ENCODE measurements around the gene PRM1.
A peak's percentile ranks its signal among the peaks of the same experiment; 100 is the strongest.

Gene PRM1

DNA sequence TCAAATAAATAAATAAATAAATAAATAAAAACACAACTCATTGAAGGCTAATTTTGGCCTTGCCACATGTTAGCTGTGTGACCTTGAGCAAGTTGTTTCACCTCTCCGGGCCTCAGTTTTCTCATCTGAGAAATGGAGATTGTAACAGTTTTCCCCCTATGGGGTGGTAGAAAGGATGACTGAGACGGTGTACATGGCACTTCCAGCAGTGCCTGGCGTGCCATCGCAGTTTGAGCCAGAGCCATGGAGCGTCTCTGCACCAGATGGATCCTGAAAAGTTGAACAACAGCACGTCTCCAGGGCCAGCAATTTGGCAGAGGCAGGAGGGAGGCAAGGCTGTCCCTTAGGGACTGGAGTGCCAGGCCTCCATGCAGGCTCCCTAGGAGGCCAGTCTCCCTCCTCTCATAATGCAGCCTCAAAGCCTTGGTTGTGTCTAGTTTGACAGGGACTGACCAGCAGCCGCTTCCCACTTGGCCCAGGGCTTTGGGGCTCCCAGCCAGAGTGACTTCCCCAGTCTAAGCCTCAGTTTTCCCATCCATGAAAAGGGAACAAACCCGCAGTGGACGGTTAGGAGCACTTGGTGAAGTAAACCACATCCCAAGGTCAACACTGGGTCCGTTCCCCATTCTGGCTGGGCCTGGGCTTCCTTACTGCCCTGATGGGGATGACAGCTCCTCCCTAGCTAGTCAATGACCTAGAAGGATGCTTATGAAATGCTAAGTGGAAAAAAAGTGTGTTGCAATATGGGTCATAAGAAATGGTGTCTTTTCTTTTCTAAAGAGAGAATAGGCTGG, 44.5 kb downstream of the PRM1 start:
- ATAC-seq (no peak), DNase-seq (no peak)

DNA sequence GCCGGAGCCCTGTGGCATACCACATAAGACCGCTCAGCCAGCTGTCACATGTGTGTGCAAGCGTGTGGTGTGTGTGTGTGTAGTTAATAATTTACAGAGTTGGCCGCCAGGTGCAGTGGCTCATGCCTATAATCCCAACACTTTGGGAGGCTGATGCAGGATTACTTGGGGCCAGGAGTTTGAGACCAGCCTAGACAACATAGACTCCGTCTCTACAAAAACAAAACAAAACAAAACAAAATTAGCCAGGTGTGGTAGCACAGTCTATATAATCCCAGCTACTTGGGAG, 45.5 kb downstream of the PRM1 start:
- ATAC-seq: no peak

DNA sequence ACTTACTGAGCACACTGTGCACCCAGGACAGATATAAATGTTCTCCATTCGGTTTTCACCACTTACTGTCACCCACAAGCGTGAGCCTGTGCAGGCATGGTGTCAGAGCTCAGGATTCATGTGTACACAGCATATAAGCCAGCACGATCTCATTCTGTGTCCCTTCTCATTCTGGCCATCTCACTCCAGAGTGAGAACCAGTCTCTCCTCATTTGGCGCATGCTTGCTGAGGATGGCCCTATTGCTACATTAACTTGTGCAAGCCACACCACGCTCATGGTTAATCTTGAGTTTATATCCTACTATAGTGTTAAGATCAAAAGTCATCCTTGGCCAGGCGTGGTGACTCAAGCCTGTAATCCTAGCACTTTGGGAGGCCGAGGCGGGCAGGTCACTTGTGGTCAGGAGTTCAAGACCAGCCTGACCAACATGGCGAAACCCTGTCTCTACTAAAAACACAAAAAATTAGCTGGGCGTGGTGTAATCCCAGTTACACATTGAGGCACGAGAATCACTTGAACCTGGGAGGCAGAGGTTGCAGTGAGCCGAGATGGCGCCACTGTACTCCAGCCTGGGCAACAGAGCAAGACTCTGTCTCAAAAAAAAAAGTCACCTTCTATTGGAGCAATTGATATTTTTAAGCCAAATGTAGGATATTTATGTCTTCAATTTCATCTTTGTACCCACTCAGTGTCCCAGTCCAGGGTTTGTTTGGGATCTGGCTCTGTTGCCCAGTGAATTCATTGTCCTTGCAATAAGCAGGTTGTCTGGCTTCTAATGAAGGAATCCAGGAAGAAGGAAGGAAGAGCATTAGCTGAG, 46.0 kb downstream of the PRM1 start:
- DNase-seq: no peak
- ATAC-seq: no peak

More for the DNA sequence above, 45.5 kb downstream of the PRM1 start:
- DNase-seq: no peak

DNA sequence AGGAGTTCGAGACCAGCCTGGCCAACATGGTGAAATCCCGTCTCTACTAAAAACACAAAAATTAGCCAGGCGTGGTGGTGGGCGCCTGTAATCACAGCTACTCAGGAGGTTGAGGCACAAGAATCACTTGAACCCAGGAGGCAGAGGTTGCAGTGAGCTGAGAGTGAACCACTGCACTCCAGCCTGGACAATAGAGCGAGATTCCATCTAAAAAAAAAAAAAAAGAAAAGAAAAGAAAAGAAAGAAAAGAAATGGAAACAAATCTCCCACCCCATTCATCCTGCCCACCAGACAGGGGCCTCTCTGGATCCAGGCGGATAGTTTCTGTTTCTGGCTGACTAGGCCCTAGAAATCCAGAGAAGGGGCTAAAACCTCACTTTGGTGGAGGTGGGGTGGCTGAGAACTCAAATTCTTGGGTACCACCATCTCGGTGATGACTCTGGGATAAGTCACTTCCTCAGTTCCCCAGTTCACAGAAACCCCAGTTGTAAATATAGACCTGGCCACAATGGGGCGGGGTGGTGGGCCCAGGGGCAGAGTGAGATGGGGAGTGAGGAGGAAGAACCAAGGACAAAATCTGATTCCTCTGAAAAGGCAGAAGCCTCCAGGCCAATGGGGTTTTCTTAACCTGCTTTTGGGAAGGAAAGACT, 47.3 kb downstream of the PRM1 start:
- DNase-seq (peak; percentile 80), ATAC-seq (peak; percentile 74)

DNA sequence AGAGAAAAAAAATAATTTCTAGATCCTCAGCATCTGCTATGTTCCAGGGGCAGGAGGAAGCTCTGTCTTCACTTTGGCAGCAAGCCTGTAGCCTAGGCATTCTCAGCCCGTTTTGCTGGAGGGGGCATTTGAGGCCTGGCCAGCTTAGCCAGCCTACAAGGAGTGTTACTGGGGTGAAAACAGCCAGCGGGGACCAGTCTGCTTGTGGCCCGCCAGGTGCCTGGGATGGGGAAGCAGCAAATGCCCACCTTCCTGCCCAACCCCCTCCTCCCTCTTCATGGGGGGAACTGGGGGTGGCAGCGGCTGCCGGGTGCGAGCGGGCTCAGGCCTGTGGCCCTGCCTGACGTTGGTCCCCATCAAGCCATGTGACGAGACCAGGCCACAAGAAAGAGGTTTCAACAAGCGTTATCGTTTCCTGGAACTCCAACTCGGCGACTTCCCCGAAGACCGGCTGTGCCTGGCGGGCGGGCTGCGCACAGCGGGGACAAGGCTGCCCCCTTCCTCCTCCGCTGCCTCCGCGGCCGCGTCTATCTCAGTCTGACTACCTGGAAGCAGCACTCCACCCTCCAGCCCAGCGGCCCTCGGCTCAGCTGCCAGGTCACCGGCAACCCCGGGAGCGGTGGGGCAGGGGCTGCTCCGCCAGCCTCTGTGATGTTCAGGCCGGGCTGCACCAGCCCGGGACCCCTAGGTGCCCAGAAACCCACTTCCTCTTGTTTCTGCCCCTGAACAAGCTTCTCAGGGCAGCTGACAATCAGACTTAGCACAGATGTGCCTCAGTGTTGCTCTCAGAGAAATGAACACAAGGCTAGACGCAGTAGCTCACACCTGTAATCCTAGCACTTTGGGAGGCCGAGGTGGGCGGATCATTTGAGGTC, 48.0 kb downstream of the PRM1 start:
- peak; percentile 91 for DNase-seq
- ATAC-seq: peak; percentile 83

DNA sequence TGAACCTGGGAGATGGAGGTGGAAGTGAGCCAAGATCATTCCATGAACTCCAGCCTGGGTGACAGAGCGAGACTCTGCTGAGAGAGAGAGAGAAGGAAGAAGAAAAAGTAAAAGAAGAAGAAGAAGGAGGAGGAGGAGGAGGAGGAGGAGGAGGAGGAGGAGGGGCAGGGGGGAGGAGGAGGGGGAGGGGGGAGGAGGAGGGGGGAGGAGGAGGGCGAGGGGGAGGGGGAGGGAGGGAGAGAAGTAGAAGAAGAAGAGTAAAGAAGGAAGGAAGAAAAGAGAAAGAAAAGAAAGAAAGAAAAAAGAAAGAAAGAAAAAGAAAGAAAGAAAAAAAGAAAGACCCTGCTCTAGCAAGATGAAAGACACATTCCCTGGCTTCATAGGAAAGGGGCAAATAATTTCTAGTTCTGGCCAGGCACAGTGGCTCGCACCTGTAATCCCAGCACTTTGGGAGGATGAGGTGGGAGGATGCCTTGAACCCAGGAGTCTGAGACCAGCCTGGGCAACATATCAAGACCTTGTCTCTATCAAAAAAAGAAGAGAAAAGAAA, 48.8 kb downstream of the PRM1 start:
- no peak for DNase-seq
- ATAC-seq: no peak

DNA sequence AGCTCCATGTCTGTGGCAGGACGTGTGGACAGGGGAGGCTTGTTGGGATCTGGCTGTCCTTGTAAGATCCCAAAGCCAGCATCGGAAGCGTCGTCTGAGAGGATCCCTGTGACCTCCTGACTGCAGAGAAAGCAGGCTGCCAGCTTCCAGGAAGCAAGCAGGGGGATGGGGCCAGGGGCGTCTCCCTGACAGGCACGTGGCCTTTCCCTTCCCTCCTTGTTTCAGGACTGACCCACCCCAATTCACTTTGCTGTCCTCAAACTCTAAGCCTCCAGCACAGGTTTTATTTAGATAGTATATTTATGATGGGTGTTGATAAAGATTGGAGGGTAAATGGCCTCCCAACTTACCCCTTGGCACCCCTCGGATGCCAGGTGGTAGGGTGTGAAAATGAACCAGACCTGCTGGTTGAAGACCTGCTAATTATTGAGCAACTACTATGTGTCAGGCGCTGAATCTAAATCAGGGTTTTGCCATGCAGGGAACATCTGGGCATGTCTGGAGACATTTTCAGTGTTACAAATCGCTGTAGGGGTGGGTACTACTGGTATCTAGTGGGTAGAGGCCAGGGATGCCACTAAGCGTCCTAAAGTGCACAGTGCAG, 49.7 kb downstream of the PRM1 start:
- no peak for DNase-seq
- ATAC-seq: no peak

All from stimulated activated naive CD8-positive, alpha-beta T cell treated with anti-CD3 and anti-CD28 coated beads, Interleukin-15, Interleukin-2, amounts not matched to agents 100 U/mL and 50 U/mL, for 24 hours (primary cell).